Heart left ventricle (tissue), 16 donors: ENCODE data around the gene PMP22. TPM values are rescaled to one million over a fixed set of nuclear protein-coding genes. Genes with fewer than 3 reads are reported as not detected.

Source experiments
- ATAC-seq, 4 donors: fragments of 200-7000 bp; cut with Tn5 transposase; one replicate each; pipeline ENCODE4 v1.9.1; 2020 to 2022; ENCODE audit warnings: moderate library complexity in 4 of 4, mild to moderate bottlenecking in 3 of 4, moderate number of reproducible peaks in 1 of 4
- DNase-seq, 5 donors: peaks; one replicate each; pipeline ENCODE4 v3.0.0-alpha.2; 2020
- H3K27ac ChIP-seq, 12 donors: fragments of 200-600 bp; sonication (generic) in 4 of 12; one replicate each; pipeline versions ENCODE4 v1.5.0 to v1.8.0; 2016 to 2022; ENCODE audit warnings: mild to moderate bottlenecking in 2 of 12
- H3K27me3 ChIP-seq, 9 donors: fragments of 200-600 bp; sonication (generic) in 2 of 9; one replicate each; pipeline versions ENCODE4 v1.5.1 to v1.8.0; 2016 to 2022; ENCODE audit warnings: mild to moderate bottlenecking in 3 of 9
- H3K36me3 ChIP-seq, 9 donors: fragments of 200-600 bp; sonication (generic) in 2 of 9; one replicate each; pipeline versions ENCODE4 v1.5.0 to v1.8.0; 2018 to 2022; ENCODE audit warnings: mild to moderate bottlenecking in 2 of 9
- H3K4me1 ChIP-seq, 12 donors: fragments of 200-600 bp; sonication (generic) in 4 of 12; one replicate each; pipeline versions ENCODE4 v1.5.0 to v1.8.0; 2016 to 2022; ENCODE audit warnings: mild to moderate bottlenecking in 3 of 12
- H3K4me3 ChIP-seq, 12 donors: fragments of 200-600 bp; sonication (generic) in 4 of 12; one replicate each; pipeline versions ENCODE4 v1.5.0 to v1.8.0; 2017 to 2022; ENCODE audit warnings: mild to moderate bottlenecking in 9 of 12, moderate library complexity in 4 of 12
- H3K9me3 ChIP-seq, 12 donors: fragments of 200-600 bp; sonication (generic) in 4 of 12; one replicate each; pipeline versions ENCODE4 v1.5.0 to v1.8.0; 2016 to 2022; ENCODE audit warnings: mild to moderate bottlenecking in 1 of 12
- CTCF ChIP-seq, 12 donors: fragments of 200-600 bp; sonication (generic) in 4 of 12; IDR thresholded peaks; one replicate each; pipeline versions ENCODE4 v1.5.0 to v1.8.0; 2018 to 2022; ENCODE audit warnings: antibody characterized with exemption in 12 of 12, mild to moderate bottlenecking in 5 of 12
- POLR2A ChIP-seq, 2 donors: fragments of 450-650 bp; IDR thresholded peaks; one replicate each; pipeline ENCODE4 v1.6.1; 2017; ENCODE audit warnings: antibody characterized with exemption in 2 of 2, mild to moderate bottlenecking in 2 of 2, moderate library complexity in 2 of 2
- WGBS, 4 donors: extraction: QIAGEN DNeasy Blood & Tissue Kit in 2 of 4; methylation state at CpG; one replicate each; pipeline versions ENCODE4 v1.1.5 to v1.1.7; 2013 to 2018; 5-methylcytosine and 5-hydroxymethylcytosine counted together
- intact Hi-C, 10 donors: fragments of 100-400 bp; cut with DNase I; formaldehyde crosslinking; loops; one replicate each; pipeline versions ENCODE4 v1.11.1 to v1.14.2; 2022
- polyA plus RNA-seq, 2 donors: library from polyadenylated mRNA; stranded (reverse); fragments of 200-250 nt; gene quantifications; one replicate each; pipeline ENCODE4 v1.2.3, GENCODE V29; 2013
- total RNA-seq, 9 donors: library from RNA; depleted of rRNA in 2 of 9; stranded (reverse); fragments of >200 nt in 2 of 9; fragmentation: NEBNext Ultra II Directional in 3 of 9; extraction: Animal tissue kit (Norgen Biotek cat#: 25700) in 3 of 9; gene quantifications; one replicate each; pipeline versions ENCODE4 v1.1.0 to v1.2.4, GENCODE V29; 2016 to 2023
- donor health status: ischemic (EF 13 %, LVEDD 7.1; RV severe dilation, severe dysfunction).
- donor health status: healthy with polysubstance abuse.
- donor health status: DM: no; HTN: yes; CAD: no.
- donor health status: DM: no; HTN: no; CAD: no.
- donor health status: ischemic (EF 25% LVEDD 6.9; RV normal size, moderate dysfunction).
- donor health status: ischemic (EF 25% LVEDD 5.7; RV mildly dilated, moderate dysfunction).
- donor health status: healthy.
- donor health status: DM: yes; HTN: yes; CAD: no.
- donor health status: ischemic (EF 35%, LVEDD 5.7; RV mildly dilated, moderate dysfunction).
- donor health status: nonischemic (EF 11% LVEDD 7.7; RV severe dilation, severe dysfunction).
- donor health status: DM: yes; HTN: yes; CAD: no.
- donor health status: PGD.
- donor health status: ischemic (EF 29% LVEDD 5.4; RV normal size, mild dysfunction).
- donor health status: nonischemic (EF 23%, LVEDD 6.1; RV moderate dilation, normal function).

Gene PMP22
- total and polyA plus RNA-seq, 11 donors: 92.2 to 421 (median 186) TPM

- Histone ChIP-seq H3K27ac (peak overlapping the region in 1 of 12 donors; percentile 75), H3K4me3 (no peak overlapping the region), H3K9me3 (peaks cover 0 to 14% (median 0%) of the 10 kb centered on the region in 12 donors), H3K36me3 (peaks cover 0 to 71% (median 59%) of the 10 kb centered on the region in 9 donors), H3K4me1 (peaks cover 8 to 81% (median 55%) of the 10 kb centered on the region in 12 donors), H3K27me3 (no peaks in the 10 kb centered on the region)
- intact Hi-C loops: no loop called here
- TF ChIP-seq CTCF (IDR thresholded peaks at IDR 0.05) (no peak), POLR2A (IDR thresholded peaks at IDR 0.05) (no peak)
- DNase-seq (no peak), ATAC-seq (no peak)
- WGBS, 4 donors: 81 to 92% (median 88%) methylated on average over 3 of the region's 3 CpGs
These were observed 26.3 kb downstream of the PMP22 start for GRCh38 chr17:15238676-15239422.

GRCh38 chr17:15238057-15238456 lies 27.1 kb downstream of the PMP22 start:
- ATAC-seq (peak in 2 of 4 donors; percentile 17 to 45), DNase-seq (no peak)
- Histone ChIP-seq H3K4me1 (peaks cover 8 to 86% (median 63%) of the 10 kb centered on the region in 12 donors), H3K36me3 (peaks cover 0 to 79% (median 67%) of the 10 kb centered on the region in 9 donors), H3K27ac (peak overlapping the region in 1 of 12 donors; percentile 61), H3K27me3 (no peaks in the 10 kb centered on the region), H3K9me3 (peaks cover 0 to 11% (median 0%) of the 10 kb centered on the region in 12 donors), H3K4me3 (no peak overlapping the region)
- intact Hi-C loops: no loop called here
- 67 to 73% (median 71%) methylated on average over 2 of the region's 2 CpGs for WGBS, 4 donors
- no peak for TF ChIP-seq CTCF (IDR thresholded peaks at IDR 0.05)
- TF ChIP-seq POLR2A (IDR thresholded peaks at IDR 0.05): no peak

GRCh38 chr17:15237106-15237425 lies 28.1 kb downstream of the PMP22 start:
- ATAC-seq: no peak
- Histone ChIP-seq H3K27me3 (no peaks in the 10 kb centered on the region), H3K4me3 (no peak overlapping the region), H3K27ac (peak overlapping the region in 3 of 12 donors; percentile 0 to 61 (median 18)), H3K36me3 (peaks cover 0 to 87% (median 76%) of the 10 kb centered on the region in 9 donors), H3K9me3 (peaks cover 0 to under 1% (median 0%) of the 10 kb centered on the region in 12 donors), H3K4me1 (peaks cover 8 to 95% (median 71%) of the 10 kb centered on the region in 12 donors)
- intact Hi-C loops: no loop called here
- 64 to 77% (median 73%) methylated on average over 2 of the region's 2 CpGs for WGBS, 4 donors
- TF ChIP-seq CTCF (IDR thresholded peaks at IDR 0.05): no peak
- no peak for TF ChIP-seq POLR2A (IDR thresholded peaks at IDR 0.05)
- DNase-seq: no peak

- 57 to 64% (median 62%) methylated on average over 10 of the region's 10 CpGs for WGBS, 4 donors
These were observed 28.6 kb downstream of the PMP22 start for GRCh38 chr17:15236281-15237105.

More at GRCh38 chr17:15236281-15237105, 28.6 kb downstream of the PMP22 start:
- H3K36me3 ChIP-seq: peaks cover 0 to 92% (median 81%) of the 10 kb centered on the region in 9 donors
- DNase-seq: no peak
- H3K4me3 ChIP-seq: peak overlapping the region in 1 of 12 donors; percentile 1
- intact Hi-C loops: no loop called here
- no peaks in the 10 kb centered on the region for H3K27me3 ChIP-seq
- no peak for ATAC-seq
- TF ChIP-seq POLR2A (IDR thresholded peaks at IDR 0.05): no peak
- no peak for TF ChIP-seq CTCF (IDR thresholded peaks at IDR 0.05)
- peak overlapping the region in 4 of 12 donors; percentile 0 to 61 (median 14) for H3K27ac ChIP-seq
- no peaks in the 10 kb centered on the region for H3K9me3 ChIP-seq
- H3K4me1 ChIP-seq: peaks cover 8 to 98% (median 76%) of the 10 kb centered on the region in 12 donors
